ENCODE results near the gene VPS54.
"Not testable (repeated sequence)": the region's sequence is repeated elsewhere in the genome, so short reads cannot be mapped to it uniquely, and the experiment has no call there.

VPS54 gene

GRCh38 chr2:63977904-63978303 is 41.3 kb downstream of the VPS54 start:
- Histone ChIP-seq H2AFZ (ENCODE audit: low read depth, low read length, severe bottlenecking) (no peak overlapping the region), H3K9me3 (ENCODE audit: insufficient read depth, low read length) (no peaks in the 10 kb centered on the region), H3K79me2 (ENCODE audit: insufficient read depth, low read length) (no peaks in the 10 kb centered on the region), H3K4me2 (ENCODE audit: low read depth, low read length, poor library complexity, severe bottlenecking) (no peak overlapping the region), H3K27me3 (ENCODE audit: low read length) (no peaks in the 10 kb centered on the region), H3F3A (ENCODE audit: insufficient read depth) (no peaks in the 10 kb centered on the region), H3K4me3 (ENCODE audit: insufficient read depth, low read length, poor library complexity, severe bottlenecking) (no peak overlapping the region), H3K27ac (ENCODE audit: low read depth, low read length) (no peak overlapping the region), H4K20me1 (ENCODE audit: low read depth, low read length) (no peaks in the 10 kb centered on the region), H3K36me3 (ENCODE audit: low read length) (peaks cover 4% of the 10 kb centered on the region; the same call in 1 of the 2 replicates), H3K9ac (ENCODE audit: low read length) (no peak overlapping the region), H3K9me2 (replicated peaks; ENCODE audit: insufficient read depth, low read length) (no peaks in the 10 kb centered on the region)
- no peak for TF ChIP-seq EZH2phosphoT487 (conservative IDR thresholded peaks at IDR 0.05; ENCODE audit: low read length)
- TF ChIP-seq CTCF (IDR thresholded peaks at IDR 0.05; ENCODE audit: insufficient read depth, low read length, poor library complexity, severe bottlenecking): no peak

- Histone ChIP-seq H3K27ac (ENCODE audit: low read depth, low read length) (no peak overlapping the region), H3K79me2 (ENCODE audit: insufficient read depth, low read length) (no peaks in the 10 kb centered on the region), H4K20me1 (ENCODE audit: low read depth, low read length) (no peaks in the 10 kb centered on the region), H3K4me3 (ENCODE audit: insufficient read depth, low read length, poor library complexity, severe bottlenecking) (no peak overlapping the region), H3K36me3 (ENCODE audit: low read length) (peaks cover 4% of the 10 kb centered on the region; the same call in 1 of the 2 replicates), H3K9me2 (replicated peaks; ENCODE audit: insufficient read depth, low read length) (no peaks in the 10 kb centered on the region), H2AFZ (ENCODE audit: low read depth, low read length, severe bottlenecking) (no peak overlapping the region), H3F3A (ENCODE audit: insufficient read depth) (no peaks in the 10 kb centered on the region), H3K9me3 (ENCODE audit: insufficient read depth, low read length) (no peaks in the 10 kb centered on the region), H3K9ac (ENCODE audit: low read length) (no peak overlapping the region), H3K4me2 (ENCODE audit: low read depth, low read length, poor library complexity, severe bottlenecking) (no peak overlapping the region), H3K27me3 (ENCODE audit: low read length) (no peaks in the 10 kb centered on the region)
- no peak for TF ChIP-seq CTCF (IDR thresholded peaks at IDR 0.05; ENCODE audit: insufficient read depth, low read length, poor library complexity, severe bottlenecking)
Observed at GRCh38 chr2:63976125-63976510, 43.1 kb downstream of the VPS54 start.

GRCh38 chr2:63975437-63976124 is 43.6 kb downstream of the VPS54 start:
- no peak for TF ChIP-seq CTCF (IDR thresholded peaks at IDR 0.05; ENCODE audit: insufficient read depth, low read length, poor library complexity, severe bottlenecking)
- TF ChIP-seq EZH2phosphoT487 (conservative IDR thresholded peaks at IDR 0.05; ENCODE audit: low read length): no peak
- Histone ChIP-seq H3F3A (ENCODE audit: insufficient read depth) (no peaks in the 10 kb centered on the region), H3K9me2 (replicated peaks; ENCODE audit: insufficient read depth, low read length) (no peaks in the 10 kb centered on the region), H3K27ac (ENCODE audit: low read depth, low read length) (no peak overlapping the region), H3K9ac (ENCODE audit: low read length) (no peak overlapping the region), H2AFZ (ENCODE audit: low read depth, low read length, severe bottlenecking) (no peak overlapping the region), H3K27me3 (ENCODE audit: low read length) (no peaks in the 10 kb centered on the region), H3K4me2 (ENCODE audit: low read depth, low read length, poor library complexity, severe bottlenecking) (no peak overlapping the region), H3K9me3 (ENCODE audit: insufficient read depth, low read length) (no peaks in the 10 kb centered on the region), H4K20me1 (ENCODE audit: low read depth, low read length) (no peaks in the 10 kb centered on the region), H3K4me3 (ENCODE audit: insufficient read depth, low read length, poor library complexity, severe bottlenecking) (no peak overlapping the region), H3K36me3 (ENCODE audit: low read length) (peaks cover 3% of the 10 kb centered on the region; the same call in 1 of the 2 replicates), H3K79me2 (ENCODE audit: insufficient read depth, low read length) (no peaks in the 10 kb centered on the region)

GRCh38 chr2:63975036-63975435 is 44.2 kb downstream of the VPS54 start:
- not testable (repeated sequence) for H3K36me3 ChIP-seq (ENCODE audit: low read length); H3K9ac ChIP-seq (ENCODE audit: low read length); H3K4me2 ChIP-seq (ENCODE audit: low read depth, low read length, poor library complexity, severe bottlenecking); H3K27me3 ChIP-seq (ENCODE audit: low read length); H3K9me2 ChIP-seq (replicated peaks; ENCODE audit: insufficient read depth, low read length); H3K9me3 ChIP-seq (ENCODE audit: insufficient read depth, low read length); H4K20me1 ChIP-seq (ENCODE audit: low read depth, low read length); H3F3A ChIP-seq (ENCODE audit: insufficient read depth); H3K4me3 ChIP-seq (ENCODE audit: insufficient read depth, low read length, poor library complexity, severe bottlenecking); H3K27ac ChIP-seq (ENCODE audit: low read depth, low read length); H2AFZ ChIP-seq (ENCODE audit: low read depth, low read length, severe bottlenecking); H3K79me2 ChIP-seq (ENCODE audit: insufficient read depth, low read length)

All from SU-DHL-6 (cell line).